ENCODE data around the gene PLXNC1. TPM values are rescaled to one million over a fixed set of nuclear protein-coding genes. Genes with fewer than 3 reads are reported as not detected.

PLXNC1 gene
- polyA plus RNA-seq, 1 experiment: 2.2 TPM

GRCh38 chr12:94266796-94267536, 118.6 kb downstream of the PLXNC1 start:
- Histone ChIP-seq H3K27me3 (ENCODE audit: control insufficient read depth, insufficient read depth, low read length) (no peaks in the 10 kb centered on the region), H3K4me3 (ENCODE audit: low read depth, low read length) (no peak overlapping the region), H3K36me3 (ENCODE audit: control insufficient read depth, insufficient read depth, low read length) (no peaks in the 10 kb centered on the region)
- TF ChIP-seq CTCF (IDR thresholded peaks at IDR 0.05; ENCODE audit: insufficient read depth, low read depth, low read length): no peak
- ChIA-PET CTCF (interaction anchor here (1.3 kb wide), 1 partner anchor 37 kb away, joined by 3 read pairs; no protein-coding TSS in a partner anchor), POLR2A (no interaction called here)
- peak; percentile 93 for DNase-seq (ENCODE audit: low read depth)

GRCh38 chr12:94267537-94267872, 119.1 kb downstream of the PLXNC1 start:
- POLR2A ChIA-PET: no interaction called here
- CTCF ChIA-PET: no interaction called here

GRCh38 chr12:94267921-94268471, 119.6 kb downstream of the PLXNC1 start:
- Histone ChIP-seq H3K27me3 (ENCODE audit: control insufficient read depth, insufficient read depth, low read length) (no peaks in the 10 kb centered on the region), H3K4me3 (ENCODE audit: low read depth, low read length) (no peak overlapping the region), H3K36me3 (ENCODE audit: control insufficient read depth, insufficient read depth, low read length) (no peaks in the 10 kb centered on the region)
- DNase-seq (ENCODE audit: low read depth): no peak
- ChIA-PET CTCF (no interaction called here), POLR2A (no interaction called here)
- TF ChIP-seq CTCF (IDR thresholded peaks at IDR 0.05; ENCODE audit: insufficient read depth, low read depth, low read length): no peak

More at GRCh38 chr12:94267537-94267872, 119.1 kb downstream of the PLXNC1 start:
- DNase-seq (ENCODE audit: low read depth): no peak
- no peaks in the 10 kb centered on the region for H3K27me3 ChIP-seq (ENCODE audit: control insufficient read depth, insufficient read depth, low read length)
- no peak for TF ChIP-seq CTCF (IDR thresholded peaks at IDR 0.05; ENCODE audit: insufficient read depth, low read depth, low read length)
- no peak overlapping the region for H3K4me3 ChIP-seq (ENCODE audit: low read depth, low read length)
- no peaks in the 10 kb centered on the region for H3K36me3 ChIP-seq (ENCODE audit: control insufficient read depth, insufficient read depth, low read length)

GRCh38 chr12:94269316-94269999, 121.1 kb downstream of the PLXNC1 start:
- no peak for DNase-seq (ENCODE audit: low read depth)
- ChIA-PET POLR2A (interaction anchor here (0.6 kb wide), 1 partner anchor 23 kb away, joined by 3 read pairs; no protein-coding TSS in a partner anchor), CTCF (no interaction called here)
- Histone ChIP-seq H3K36me3 (ENCODE audit: control insufficient read depth, insufficient read depth, low read length) (no peaks in the 10 kb centered on the region), H3K27me3 (ENCODE audit: control insufficient read depth, insufficient read depth, low read length) (no peaks in the 10 kb centered on the region), H3K4me3 (ENCODE audit: low read depth, low read length) (no peak overlapping the region)
- TF ChIP-seq CTCF (IDR thresholded peaks at IDR 0.05; ENCODE audit: insufficient read depth, low read depth, low read length): no peak

GRCh38 chr12:94271351-94271750, 123.0 kb downstream of the PLXNC1 start:
- POLR2A ChIA-PET: no interaction called here

More at GRCh38 chr12:94271351-94271750, 123.0 kb downstream of the PLXNC1 start:
- H3K4me3 ChIP-seq (ENCODE audit: low read depth, low read length): no peak overlapping the region
- DNase-seq (ENCODE audit: low read depth): no peak
- no peaks in the 10 kb centered on the region for H3K27me3 ChIP-seq (ENCODE audit: control insufficient read depth, insufficient read depth, low read length)
- CTCF ChIA-PET: interaction anchor here (1.1 kb wide), 1 partner anchor 14 kb away, joined by 3 read pairs; no protein-coding TSS in a partner anchor
- TF ChIP-seq CTCF (IDR thresholded peaks at IDR 0.05; ENCODE audit: insufficient read depth, low read depth, low read length): no peak
- no peaks in the 10 kb centered on the region for H3K36me3 ChIP-seq (ENCODE audit: control insufficient read depth, insufficient read depth, low read length)

All from BJ (cell line).